NOMO-1 treated with DMSO at 0.1 percent for 48 hours (cell line): ENCODE data around the gene TPRG1L.

Source experiments
- DNase-seq: peaks from one replicate; lab custom pipeline; 2025; ENCODE audit not compliant: unreplicated experiment; lab: John Stamatoyannopoulos, UW

Gene TPRG1L

GRCh38 chr1:3627515-3628253 lies 2.9 kb downstream of the TPRG1L start:
- DNase-seq, result no peak

DNA sequence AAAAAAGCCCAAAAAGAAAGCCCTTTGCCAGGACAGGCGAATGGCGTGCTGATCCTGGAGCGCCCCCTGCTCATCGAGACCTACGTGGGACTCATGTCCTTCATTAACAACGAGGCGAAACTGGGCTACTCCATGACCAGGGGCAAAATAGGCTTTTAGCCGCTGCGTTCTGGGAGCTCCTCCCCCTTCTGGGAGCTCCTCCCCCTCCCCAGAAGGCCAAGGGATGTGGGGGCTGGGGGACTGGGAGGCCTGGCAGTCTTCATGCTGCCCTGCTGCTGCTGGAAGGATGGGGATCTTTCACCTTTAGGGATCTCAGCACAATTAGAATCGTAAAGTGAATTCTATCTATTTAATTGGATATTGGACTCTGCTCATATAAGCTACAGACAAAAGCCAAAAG lies 3.6 kb downstream of the TPRG1L start:
- DNase-seq, result no peak

- no peak for DNase-seq
These were observed 4.8 kb downstream of the TPRG1L start for GRCh38 chr1:3629561-3630160.

DNA sequence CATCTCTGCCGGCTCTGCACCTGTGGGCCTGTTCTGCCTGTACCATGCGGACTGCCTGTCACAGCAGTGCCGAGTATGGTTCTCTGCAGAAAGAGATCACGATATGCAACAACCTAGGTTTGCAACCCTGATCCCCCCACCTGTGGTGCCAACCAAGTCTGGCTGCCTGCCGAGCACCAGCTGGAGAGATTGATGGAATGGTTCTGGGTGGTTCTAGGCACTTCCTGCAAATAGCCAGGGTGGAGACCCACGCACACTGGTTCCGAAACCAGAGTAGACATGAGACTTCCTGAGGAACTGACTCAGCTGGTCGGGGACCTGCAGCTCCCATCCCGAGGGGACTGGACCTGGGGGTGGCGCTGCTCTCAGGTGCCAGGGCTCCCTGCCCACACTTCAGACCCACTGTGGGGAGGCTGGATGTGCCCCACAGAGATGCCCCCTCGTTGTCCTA lies 5.4 kb downstream of the TPRG1L start:
- DNase-seq, result no peak

GRCh38 chr1:3630914-3631313 lies 6.1 kb downstream of the TPRG1L start:
- DNase-seq, result no peak

DNA sequence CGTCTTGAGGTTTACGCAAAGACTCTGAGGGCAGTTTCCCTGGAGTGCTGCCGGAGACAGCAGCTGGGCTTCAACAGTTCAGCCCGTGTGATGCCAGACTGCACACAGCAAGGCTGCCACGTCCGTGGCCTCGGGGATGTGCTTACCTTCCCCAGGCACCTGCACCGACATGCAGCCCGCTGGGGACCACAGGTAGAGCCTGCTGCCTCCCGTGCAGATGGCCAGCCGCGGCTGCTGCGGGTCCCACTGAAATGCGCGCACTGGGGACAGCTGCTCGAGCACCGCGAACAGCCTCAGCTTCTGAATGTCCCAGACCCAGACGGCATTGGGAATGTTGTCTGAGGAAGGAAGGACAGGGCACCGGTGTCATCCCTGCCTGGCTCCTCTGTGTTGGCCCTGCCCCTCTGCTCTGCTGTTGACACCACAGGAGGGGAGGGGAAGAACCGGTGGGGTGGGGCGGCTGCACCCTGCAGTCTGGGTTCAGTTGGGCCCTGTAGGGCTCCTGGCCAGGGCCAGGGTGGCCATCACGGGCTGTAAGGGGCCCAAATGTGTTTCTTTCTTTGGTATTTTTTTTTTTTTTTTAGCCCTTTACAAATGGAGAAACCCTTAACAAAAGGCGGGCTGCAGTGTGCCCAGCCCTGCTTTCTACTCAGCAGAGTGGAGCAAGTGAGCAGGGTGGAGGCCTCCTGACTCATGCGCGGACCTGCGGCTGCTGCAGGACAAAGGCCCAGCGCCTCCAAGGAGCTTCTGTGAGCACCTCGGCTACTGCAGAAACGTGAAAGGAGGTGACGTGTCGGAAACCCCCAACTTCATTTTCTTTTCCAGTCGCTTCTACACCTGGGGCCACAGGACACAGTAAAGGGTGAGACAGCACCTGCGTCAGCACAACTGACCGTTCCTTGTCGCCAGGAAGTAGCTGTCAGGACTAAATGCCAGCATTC lies 6.8 kb downstream of the TPRG1L start:
- DNase-seq, result no peak

DNA sequence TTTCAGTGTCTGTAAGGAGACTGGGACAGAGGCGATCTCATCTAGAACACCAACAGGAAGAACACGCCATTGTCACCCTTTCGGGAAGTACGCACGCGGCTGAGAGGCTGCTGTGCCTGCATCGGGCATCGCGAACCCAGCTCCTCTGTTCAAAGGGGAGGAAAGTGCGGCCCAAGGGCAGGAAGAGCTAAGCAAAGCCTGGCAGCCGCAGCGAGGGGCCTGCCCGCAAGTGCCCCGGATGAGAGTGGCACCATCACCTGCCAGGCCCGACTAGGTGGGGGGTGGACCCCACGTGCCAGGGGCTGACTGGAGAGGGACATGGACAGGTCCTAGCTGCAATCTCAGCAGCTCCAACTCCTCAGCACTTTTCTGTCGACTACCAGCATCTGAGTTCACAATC lies 7.5 kb downstream of the TPRG1L start:
- no peak for DNase-seq

DNA sequence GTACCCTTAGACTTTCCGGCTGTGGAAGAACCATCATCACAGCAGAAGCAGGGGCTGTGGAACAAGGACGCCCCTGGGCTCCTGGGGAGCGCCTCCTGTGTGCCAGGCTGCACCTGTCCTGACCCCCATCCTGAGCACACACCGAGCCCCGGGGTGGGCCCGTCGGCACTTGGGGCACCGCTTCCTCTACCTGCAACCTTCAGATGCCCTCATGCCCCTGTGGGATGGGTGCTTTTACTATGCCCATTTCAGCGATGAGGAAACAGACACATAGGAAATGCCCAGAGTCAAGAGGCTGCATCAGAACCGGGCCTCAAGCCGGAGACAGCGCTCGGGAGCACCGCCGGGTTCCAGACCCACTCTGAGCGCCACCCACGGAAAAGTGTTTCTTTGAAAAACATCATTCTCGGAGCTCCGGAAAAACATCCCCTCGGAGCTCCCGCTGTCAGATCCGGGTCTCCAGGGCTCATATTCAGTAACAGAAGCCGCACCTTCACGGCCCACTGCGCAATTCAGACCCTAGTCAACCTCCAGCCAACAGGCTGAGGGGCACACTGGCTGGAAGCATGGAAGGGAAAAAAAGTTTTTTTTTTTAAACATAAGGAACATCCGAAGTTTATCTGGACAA lies 8.0 kb downstream of the TPRG1L start:
- no peak for DNase-seq

GRCh38 chr1:3633344-3634058 lies 8.7 kb downstream of the TPRG1L start:
- DNase-seq, result no peak

- no peak for DNase-seq
These were observed 9.4 kb downstream of the TPRG1L start for GRCh38 chr1:3634059-3634800.

DNA sequence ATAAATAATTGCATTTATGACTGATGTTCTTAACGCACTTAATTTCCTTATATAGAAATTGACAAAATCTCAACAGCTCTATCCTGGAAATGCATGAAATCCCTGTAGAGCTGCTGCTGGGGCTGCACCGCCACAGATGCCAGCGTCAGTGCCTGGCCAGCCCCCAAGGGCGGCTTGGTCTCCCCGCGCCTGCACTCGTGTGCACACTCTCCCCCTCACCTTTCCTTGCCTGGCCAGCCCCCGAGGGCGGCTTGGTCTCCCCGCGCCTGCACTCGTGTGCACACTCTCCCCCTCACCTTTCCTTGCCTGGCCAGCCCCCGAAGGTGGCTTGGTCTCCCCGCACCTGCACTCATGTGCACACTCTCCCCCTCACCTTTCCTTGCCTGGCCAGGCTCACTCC lies 11.3 kb downstream of the TPRG1L start:
- no peak for DNase-seq

GRCh38 chr1:3636531-3636930 lies 11.7 kb downstream of the TPRG1L start:
- DNase-seq, result no peak

- DNase-seq, result no peak
These were observed 13.2 kb downstream of the TPRG1L start for GRCh38 chr1:3638027-3638426.

DNA sequence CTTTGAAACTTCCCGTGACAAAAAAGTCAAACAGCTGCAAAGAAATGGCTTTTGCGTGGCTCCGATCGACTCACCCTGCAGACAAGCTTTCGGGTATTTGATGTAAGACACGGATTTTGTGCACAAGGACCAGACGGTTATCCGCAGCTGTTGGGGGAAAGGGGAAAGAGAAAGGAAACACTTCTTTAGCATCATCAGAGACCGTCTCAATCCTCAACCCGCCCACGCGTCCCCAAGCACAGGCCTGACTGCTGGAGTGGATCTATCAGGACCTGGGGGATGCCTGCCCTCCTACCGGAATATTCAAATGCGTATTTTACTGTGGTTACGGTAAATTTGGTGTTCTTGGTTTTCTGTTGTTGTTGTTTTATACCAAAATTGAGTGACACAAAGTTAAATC lies 13.9 kb downstream of the TPRG1L start:
- DNase-seq, result no peak

DNA sequence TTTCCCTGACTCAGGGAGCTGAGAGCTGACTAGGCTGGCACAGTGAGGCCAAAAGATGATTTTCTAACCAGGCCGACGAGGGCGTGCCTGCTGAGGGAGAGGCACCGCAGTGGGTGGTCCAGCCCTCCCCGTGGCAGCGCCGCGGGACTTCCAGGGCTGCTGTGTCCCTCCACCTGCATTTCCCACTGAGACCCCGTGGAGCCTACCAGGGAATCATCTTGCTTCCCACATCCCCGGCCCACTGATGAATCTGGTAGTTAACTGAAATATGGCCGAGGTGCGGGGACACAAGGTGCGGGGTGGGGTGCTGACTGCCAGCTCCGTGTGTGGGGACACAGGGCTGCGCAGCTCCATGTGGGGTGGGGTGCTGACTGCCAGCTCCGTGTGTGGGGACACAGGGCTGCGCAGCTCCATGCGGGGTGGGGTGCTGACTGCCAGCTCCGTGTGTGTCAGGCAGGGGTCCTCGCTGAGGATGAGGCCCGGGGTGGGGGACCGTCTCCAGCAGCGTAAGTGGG lies 14.6 kb downstream of the TPRG1L start:
- DNase-seq, result no peak

DNA sequence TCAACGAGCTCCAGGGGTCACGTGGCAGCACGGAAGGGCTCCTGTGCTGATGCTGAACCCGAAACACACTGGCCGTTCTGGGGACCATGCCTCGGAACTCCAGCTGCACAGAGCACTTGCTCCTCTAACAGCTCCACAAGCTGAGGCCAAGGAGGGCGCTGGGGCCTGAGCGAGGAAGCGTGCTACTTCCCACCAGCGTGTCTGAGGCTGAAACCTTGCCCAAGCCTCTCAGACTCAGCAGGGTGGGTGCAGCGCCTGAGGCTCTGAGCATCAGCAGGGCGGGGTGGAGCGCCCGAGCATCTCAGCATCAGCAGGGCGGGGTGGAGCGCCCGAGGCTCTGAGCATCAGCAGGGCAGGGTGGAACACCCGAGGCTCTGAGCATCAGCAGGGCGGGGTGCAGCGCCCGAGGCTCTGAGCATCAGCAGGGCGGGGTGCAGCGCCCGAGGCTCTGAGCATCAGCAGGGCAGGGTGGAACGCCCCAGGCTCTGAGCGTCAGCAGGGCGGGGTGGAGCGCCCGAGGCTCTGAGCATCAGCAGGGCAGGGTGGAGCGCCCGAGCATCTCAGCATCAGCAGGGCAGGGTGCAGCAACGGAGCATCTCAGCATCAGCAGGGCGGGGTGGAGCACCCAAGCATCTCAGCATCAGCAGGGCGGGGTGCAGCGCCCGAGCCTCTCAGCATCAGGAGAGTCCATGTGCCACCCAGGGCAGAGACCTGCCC lies 15.5 kb downstream of the TPRG1L start:
- no peak for DNase-seq

DNA sequence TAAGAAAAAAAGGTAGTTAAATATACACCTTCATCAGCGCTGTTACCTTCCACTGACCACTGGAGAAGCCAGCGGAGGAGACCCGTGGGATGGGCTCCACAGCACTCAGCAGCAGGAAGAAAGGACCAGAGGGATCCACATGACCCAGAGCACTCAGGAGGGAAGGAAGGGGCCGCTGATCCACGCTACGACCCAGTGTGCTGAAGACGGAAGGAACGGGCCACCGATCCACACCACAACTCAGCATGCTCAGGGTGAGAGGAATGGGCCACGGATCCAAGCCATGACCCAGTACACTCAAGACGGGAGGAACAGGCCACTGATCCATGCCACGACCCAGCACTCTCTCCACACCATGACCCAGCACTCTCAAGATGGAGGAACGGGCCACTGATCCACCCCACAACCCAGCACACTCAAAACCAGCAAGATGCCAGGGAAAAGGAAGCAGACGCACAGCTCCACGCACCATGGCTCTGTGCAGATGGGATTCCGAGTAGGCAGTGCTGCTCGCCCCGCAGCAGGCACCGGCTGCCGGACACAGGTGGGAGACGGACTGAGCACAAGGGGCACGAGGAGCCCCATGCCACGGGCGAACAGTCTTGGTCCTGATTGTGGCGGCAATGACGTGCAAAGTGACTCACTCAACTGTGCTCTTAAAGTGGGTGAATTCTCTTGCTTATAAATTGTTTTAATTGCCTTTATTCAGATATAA lies 16.4 kb downstream of the TPRG1L start:
- DNase-seq, result no peak

DNA sequence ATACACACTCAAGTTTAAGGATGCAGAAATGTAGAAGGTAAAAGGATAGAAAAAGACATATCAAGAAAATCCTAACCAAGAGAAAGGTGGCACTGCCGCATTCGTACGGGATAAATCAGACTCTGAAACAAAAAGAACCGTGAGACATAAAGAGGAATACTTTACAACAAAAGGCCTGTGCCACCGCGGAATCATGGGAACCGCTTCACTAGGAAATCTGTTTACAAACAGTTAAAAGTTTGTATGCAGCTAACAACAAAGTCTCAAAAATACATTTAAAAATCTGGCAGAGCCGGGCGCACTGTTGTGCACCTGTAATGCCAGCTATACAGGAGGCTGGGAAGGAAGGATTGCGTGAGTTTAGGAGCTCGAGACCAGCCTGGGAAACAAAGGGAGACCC lies 17.0 kb downstream of the TPRG1L start:
- no peak for DNase-seq
